Prostate gland (tissue), 2 donors: ENCODE measurements around the gene FSIP1.

Experiments used
- POLR2A ChIP-seq: fragments of 450-650 bp; IDR thresholded peaks from one replicate; pipeline ENCODE4 v1.6.1; 2016; ENCODE audit warnings: antibody characterized with exemption, mild to moderate bottlenecking
- TF ChIP-seq, protein P1 (sequence below), 4 experiments: fragments of 200-600 bp in 2 of 4; fragments of 450-650 bp in 2 of 4; sonication (generic) in 2 of 4; IDR thresholded peaks; 1 replicate in 3 of 4; 2 replicates in 1 of 4; pipeline ENCODE4 v1.5.1; 2016 to 2019; ENCODE audit warnings: antibody characterized with exemption in 4 of 4, mild to moderate bottlenecking in 2 of 4, moderate library complexity in 2 of 4

DNA sequence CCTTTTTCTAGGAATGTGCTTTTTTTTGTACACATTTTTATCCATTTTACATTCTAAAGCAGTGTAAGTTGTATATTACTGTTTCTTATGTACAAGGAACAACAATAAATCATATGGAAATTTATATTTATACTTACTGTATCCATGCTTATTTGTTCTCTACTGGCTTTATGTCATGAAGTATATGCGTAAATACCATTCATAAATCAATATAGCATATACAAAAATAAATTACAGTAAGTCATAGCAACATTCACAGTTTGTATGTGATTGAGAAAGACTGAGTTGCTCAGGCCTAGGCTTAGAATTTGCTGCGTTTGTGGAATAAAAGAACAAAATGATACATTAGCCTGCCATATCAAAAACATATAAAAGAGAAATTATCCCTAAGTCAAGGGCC, 185.3 kb downstream of the FSIP1 start:
- TF ChIP-seq, protein P1, sequence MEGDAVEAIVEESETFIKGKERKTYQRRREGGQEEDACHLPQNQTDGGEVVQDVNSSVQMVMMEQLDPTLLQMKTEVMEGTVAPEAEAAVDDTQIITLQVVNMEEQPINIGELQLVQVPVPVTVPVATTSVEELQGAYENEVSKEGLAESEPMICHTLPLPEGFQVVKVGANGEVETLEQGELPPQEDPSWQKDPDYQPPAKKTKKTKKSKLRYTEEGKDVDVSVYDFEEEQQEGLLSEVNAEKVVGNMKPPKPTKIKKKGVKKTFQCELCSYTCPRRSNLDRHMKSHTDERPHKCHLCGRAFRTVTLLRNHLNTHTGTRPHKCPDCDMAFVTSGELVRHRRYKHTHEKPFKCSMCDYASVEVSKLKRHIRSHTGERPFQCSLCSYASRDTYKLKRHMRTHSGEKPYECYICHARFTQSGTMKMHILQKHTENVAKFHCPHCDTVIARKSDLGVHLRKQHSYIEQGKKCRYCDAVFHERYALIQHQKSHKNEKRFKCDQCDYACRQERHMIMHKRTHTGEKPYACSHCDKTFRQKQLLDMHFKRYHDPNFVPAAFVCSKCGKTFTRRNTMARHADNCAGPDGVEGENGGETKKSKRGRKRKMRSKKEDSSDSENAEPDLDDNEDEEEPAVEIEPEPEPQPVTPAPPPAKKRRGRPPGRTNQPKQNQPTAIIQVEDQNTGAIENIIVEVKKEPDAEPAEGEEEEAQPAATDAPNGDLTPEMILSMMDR (IDR thresholded peaks at IDR 0.05), result no peak
- no peak for TF ChIP-seq POLR2A
